GM18870 (cell line): Measurements from ENCODE around the gene SERTAD1.

ENCODE experiments used
- ATAC-seq: cut with Tn5 transposase; IDR thresholded peaks from one replicate; pipeline ENCODE4 v1.9.1; 2021; ENCODE audit warnings: moderate library complexity; ENCODE audit not compliant: unreplicated experiment

The SERTAD1 gene

GRCh38 chr19:40407714-40408597, 17.8 kb downstream of the SERTAD1 start:
- ATAC-seq: no peak

- ATAC-seq: no peak
These were observed 22.4 kb downstream of the SERTAD1 start for GRCh38 chr19:40403262-40403984.

GRCh38 chr19:40400559-40400958, 25.2 kb downstream of the SERTAD1 start:
- no peak for ATAC-seq

GRCh38 chr19:40398417-40399131, 27.2 kb downstream of the SERTAD1 start:
- no peak for ATAC-seq

GRCh38 chr19:40397568-40397906, 28.3 kb downstream of the SERTAD1 start:
- ATAC-seq: no peak

DNA sequence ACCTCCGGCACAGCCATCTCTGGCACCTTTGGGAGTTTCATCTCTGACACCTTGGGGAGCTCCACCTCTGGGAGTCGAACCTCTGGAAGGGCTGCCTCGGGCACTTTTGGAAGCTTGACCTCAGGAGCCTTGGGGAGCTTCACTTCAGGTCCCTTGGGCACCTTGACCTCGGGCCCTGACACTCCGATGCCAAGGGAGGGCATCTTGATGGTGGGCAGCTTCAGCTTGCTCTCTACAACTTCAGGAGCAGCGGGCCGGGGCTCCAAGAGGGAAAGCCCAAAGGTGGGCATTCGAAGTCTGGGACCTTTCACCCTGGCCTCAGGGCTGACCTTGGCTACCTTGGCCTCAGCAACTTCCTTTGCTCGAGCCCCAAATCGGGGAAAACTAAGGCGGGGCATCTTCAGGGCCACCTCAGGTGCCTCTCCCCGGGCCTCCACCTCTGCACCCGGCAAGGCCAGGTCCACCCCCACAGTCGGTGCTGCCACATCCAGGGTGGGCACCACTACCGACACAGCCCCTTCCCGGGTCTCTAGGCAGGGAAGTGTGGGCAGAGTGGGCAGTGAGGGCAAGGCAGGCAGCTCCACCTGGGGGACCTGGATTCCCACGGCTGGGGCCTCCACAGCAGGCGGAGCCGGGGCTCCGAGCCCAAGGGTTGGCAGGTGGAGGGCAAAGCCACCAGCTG, 28.8 kb downstream of the SERTAD1 start:
- no peak for ATAC-seq

GRCh38 chr19:40395956-40396355, 29.8 kb downstream of the SERTAD1 start:
- no peak for ATAC-seq

DNA sequence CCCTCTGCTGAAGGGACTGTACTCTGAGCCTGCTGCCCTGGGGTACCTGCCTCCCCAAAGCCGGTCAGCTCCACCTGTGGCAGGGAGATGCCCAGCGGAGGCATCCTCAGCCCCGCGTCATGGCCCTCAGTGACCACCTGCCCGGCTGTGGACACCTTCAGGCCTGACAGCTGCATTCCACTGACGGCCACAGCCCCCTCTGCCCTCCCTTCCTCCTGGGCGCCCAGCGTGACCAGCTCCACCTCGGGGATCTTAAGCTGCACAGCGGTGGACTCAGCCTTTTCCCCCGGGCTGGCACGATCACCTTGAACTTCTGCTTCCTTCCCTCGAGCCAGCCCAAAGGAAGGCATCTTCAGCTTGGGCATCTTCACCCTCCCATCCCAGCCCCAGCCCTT, 31.0 kb downstream of the SERTAD1 start:
- ATAC-seq: no peak

DNA sequence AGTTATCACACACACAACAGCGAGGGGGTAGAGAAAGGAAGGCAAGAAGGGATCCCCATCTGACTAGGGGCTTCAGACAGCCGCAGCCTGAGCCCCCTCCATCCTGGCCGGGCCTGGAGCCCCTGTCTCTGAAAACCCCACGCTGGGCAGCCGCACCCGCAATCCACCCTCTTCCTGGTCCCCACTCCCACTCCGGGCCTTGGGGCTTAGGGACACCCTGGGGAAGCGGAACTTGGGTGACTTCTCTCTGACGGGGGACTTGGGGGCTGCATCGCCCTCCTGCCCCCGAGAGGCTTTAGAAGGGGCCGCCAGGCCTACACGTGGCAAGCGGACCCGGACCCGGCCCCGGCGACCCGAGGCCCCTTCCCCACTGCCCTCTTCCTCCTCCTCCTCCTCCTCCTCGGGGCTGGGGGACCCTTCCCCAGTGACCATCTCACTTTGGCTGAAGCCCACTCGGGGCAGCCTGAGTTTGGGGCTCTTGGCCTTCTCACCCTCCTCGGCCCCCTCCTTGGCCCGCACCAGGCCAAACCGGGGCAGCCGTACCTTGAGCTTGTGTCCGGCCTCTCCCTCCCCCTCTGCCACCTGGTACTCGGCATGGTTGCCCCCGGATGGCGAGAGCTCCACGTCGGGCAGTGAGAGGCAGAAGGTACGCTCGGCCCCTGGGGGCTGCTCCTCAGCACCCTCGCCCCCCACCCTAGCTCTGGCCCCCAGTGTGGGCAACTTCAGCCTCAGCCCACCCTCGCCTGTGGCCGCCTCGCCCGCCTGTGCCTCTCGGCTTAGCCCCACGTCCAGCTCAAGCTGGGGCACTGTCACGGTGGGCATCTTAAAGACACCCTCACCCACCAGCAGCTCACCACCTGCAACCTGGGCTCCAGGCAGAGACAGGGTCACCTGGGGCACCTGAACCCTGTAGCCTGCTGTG, 31.6 kb downstream of the SERTAD1 start:
- no peak for ATAC-seq

DNA sequence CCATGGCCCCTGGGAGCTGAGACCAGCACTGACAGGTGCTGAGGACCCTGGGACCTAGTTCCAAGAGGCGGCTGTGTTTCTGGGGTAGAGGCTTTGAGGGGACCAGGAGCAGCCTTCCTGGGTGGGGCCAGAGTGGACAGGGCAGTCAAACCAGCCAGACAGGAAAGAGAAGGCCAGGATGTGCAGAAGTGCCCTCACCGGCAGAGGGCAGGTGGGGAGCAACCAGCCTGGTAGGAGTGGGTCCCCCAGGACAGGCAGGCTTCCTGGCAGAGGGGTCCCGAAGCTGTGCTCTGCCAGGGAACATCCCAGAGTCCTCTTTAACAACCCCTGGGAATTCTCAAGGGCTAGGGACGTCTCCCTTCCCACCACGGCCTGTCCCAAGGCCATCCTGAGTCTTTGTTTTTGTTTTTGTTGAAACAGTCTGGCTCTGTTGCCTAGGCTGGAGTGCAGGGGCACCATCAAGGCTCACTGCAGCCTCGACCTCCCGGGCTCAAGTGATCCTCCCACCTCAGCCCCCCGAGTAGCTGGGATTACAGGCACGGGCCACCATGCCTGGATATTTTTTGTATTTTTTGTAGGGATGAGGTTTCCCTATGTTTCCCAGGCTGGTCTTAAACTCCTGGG, 32.8 kb downstream of the SERTAD1 start:
- ATAC-seq: no peak

DNA sequence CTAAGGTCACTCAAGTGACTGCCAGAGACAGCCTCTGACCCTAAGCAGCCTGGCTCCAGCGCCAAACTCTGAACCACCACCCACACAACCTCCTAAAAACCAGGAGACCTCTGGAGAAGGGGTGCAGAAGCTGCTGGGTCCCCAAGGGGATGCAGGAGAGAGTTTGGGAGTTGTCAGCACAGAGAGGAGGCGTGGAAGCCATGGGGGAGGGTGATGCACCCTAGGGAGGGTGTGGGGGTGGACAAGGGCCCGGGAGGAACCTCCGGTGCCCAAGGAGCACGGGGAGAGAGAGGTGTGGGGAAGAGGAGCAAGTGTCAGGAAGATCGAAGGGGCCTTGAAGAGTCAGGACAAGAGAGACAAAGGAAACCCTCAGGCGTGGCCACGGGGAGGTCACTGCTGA, 33.7 kb downstream of the SERTAD1 start:
- no peak for ATAC-seq

- ATAC-seq: no peak
These were observed 35.6 kb downstream of the SERTAD1 start, which contains the start of gene HIPK4 for GRCh38 chr19:40390084-40390742. Gene HIPK4, minus strand, starts transcription at chr19:40390181. Its CDS starts 279 bp downstream, at chr19:40389902.

DNA sequence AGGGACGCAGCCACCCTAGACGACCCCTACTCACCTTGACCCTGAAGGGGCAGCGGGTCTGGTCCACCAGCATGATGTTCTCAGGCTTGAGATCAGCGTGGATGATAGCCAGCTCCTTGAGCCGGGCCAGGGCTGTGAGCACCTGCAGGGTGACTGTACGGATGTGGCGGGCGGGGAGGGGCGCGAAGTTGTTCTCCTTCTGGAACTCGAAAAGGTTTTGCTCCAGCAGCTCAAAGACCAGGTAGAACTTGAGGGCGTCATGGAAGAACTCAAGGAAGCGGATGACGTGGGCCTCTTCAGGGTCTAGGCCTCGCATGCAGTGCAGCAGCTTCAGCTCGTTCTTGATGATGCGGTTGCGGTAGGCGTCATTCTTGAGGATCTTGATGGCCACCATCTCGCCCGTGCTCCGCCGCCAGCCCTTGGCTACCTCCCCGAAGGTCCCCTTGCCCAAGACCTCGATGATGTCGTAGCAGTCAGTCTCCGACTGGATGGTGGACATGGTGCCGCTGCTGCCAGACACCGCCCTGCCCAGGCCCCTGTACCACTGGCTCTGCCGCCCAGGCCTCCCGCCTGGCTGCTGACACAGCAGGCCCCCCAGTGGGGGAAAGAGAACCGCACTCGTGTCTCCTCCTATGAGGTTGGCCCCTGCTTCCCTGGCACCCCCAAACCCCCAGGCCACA, 36.2 kb downstream of the SERTAD1 start:
- ATAC-seq: no peak

- ATAC-seq: no peak
These were observed 37.3 kb downstream of the SERTAD1 start for GRCh38 chr19:40388481-40388880.

DNA sequence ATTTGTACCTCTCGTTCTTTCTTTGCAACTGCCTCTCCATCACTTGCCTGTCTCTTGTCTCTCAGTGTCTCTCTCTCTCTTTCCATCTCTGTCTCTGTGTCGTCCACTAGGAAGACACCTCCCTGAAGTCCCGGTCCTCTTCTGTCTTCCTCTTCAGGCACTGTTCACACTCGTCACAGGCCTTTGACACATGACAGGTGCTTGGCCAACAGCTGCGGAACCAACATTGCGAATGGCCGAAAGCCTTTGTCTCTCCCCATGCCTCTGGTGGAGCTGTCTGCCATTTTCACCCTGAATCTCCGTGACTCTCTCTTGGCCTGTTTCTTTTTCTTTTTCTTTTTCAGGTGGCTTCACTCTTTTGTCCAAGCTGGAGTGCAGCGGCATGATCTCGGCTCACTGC, 38.6 kb downstream of the SERTAD1 start:
- ATAC-seq: no peak

- no peak for ATAC-seq
These were observed 42.0 kb downstream of the SERTAD1 start for GRCh38 chr19:40383668-40384248.

DNA sequence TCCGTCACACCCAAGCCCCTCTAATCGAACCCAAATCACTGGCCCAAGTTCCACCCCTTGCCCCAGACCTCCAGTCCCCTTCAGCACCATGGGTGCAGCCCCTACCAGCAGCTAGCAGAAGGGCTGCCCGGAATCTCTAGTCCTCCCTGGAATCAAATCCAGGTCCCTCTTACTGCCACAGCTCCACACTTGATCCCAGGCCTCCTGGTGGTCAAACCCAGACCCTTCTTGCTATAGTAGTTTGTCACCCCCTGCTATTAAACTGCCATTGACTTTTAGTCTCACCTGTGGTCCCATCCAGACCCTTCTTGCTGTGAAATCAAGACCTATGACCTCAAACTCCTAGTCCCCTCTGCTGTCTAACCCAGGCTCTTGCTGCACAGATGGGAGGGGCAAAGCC, 44.5 kb downstream of the SERTAD1 start:
- ATAC-seq: no peak
